Cardiac muscle cell (in vitro differentiated cells and primary cell): Measurements from ENCODE around the gene CCL15. TPM values are rescaled to one million over a fixed set of nuclear protein-coding genes. Genes with fewer than 3 reads are reported as not detected.

Source experiments
- DNase-seq, 2 donors: peaks; one replicate each; pipeline versions ENCODE4 v3.0.0 to v3.0.0-alpha.2; 2010 to 2017; ENCODE audit warnings: low read depth in 1 of 2, low spot score in 1 of 2
- H3K27ac ChIP-seq: fragments of 200-600 bp; sonication (generic); 2 replicates; pipeline ENCODE4 v1.5.1; 2016
- H3K27me3 ChIP-seq: fragments of 200-600 bp; sonication (generic); 2 replicates; pipeline ENCODE4 v1.6.0; 2016; ENCODE audit warnings: control low read depth
- H3K36me3 ChIP-seq: fragments of 200-600 bp; sonication (generic); 2 replicates; pipeline ENCODE4 v1.5.1; 2016; ENCODE audit warnings: control low read depth
- H3K4me1 ChIP-seq: fragments of 200-600 bp; sonication (generic); 2 replicates; pipeline ENCODE4 v1.8.1; 2017; ENCODE audit warnings: low read depth, mild to moderate bottlenecking, mixed run types
- H3K4me3 ChIP-seq: fragments of 200-600 bp; sonication (generic); 2 replicates; pipeline ENCODE4 v1.5.1; 2016; ENCODE audit warnings: mild to moderate bottlenecking
- H3K9me3 ChIP-seq: fragments of 200-600 bp; sonication (generic); 2 replicates; pipeline ENCODE4 v1.5.1; 2017; ENCODE audit warnings: low read depth, mild to moderate bottlenecking, control low read depth
- CTCF ChIP-seq: IDR thresholded peaks from 2 replicates; pipeline ENCODE4 v1.5.1; 2012; ENCODE audit warnings: low read depth, mild to moderate bottlenecking, low read length
- polyA plus RNA-seq: library from polyadenylated mRNA; unstranded; fragments of >200 nt; fragmentation: Nextera tagmentation; extraction: Ambion mirVana; gene quantifications from 2 replicates; pipeline ENCODE4 v1.2.1, GENCODE V29; 2016
- total RNA-seq: library from RNA; depleted of rRNA; stranded (reverse); fragments of >200 nt; gene quantifications from 2 replicates; pipeline ENCODE4 v1.2.3, GENCODE V29; 2016

CCL15 gene
- total and polyA plus RNA-seq, 2 experiments from 2014 or later: not detected

- no peaks in the 10 kb centered on the region for H3K9me3 ChIP-seq
- H3K4me1 ChIP-seq: no peaks in the 10 kb centered on the region
- H3K27ac ChIP-seq: no peak overlapping the region
- H3K36me3 ChIP-seq: no peaks in the 10 kb centered on the region
- H3K4me3 ChIP-seq: no peak overlapping the region
- no peaks in the 10 kb centered on the region for H3K27me3 ChIP-seq
- no peak for TF ChIP-seq CTCF
- DNase-seq: no peak
Measured at GRCh38 chr17:36030956-36031355, 29.6 kb upstream of the CCL15 start.

GRCh38 chr17:36027761-36028160, 26.4 kb upstream of the CCL15 start:
- H3K27me3 ChIP-seq: no peaks in the 10 kb centered on the region
- H3K4me1 ChIP-seq: no peaks in the 10 kb centered on the region
- H3K36me3 ChIP-seq: no peaks in the 10 kb centered on the region
- no peaks in the 10 kb centered on the region for H3K9me3 ChIP-seq
- H3K4me3 ChIP-seq: no peak overlapping the region
- no peak overlapping the region for H3K27ac ChIP-seq
- TF ChIP-seq CTCF: no peak
- DNase-seq: no peak

GRCh38 chr17:36024106-36024869, 22.9 kb upstream of the CCL15 start:
- Histone ChIP-seq H3K4me3 (no peak overlapping the region), H3K27ac (no peak overlapping the region), H3K9me3 (no peaks in the 10 kb centered on the region), H3K36me3 (no peaks in the 10 kb centered on the region), H3K27me3 (no peaks in the 10 kb centered on the region), H3K4me1 (no peaks in the 10 kb centered on the region)
- no peak for TF ChIP-seq CTCF
- no peak for DNase-seq

- DNase-seq: no peak
- Histone ChIP-seq H3K27me3 (no peaks in the 10 kb centered on the region), H3K27ac (no peak overlapping the region), H3K4me3 (no peak overlapping the region), H3K36me3 (no peaks in the 10 kb centered on the region), H3K9me3 (no peaks in the 10 kb centered on the region), H3K4me1 (no peaks in the 10 kb centered on the region)
- no peak for TF ChIP-seq CTCF
Measured at GRCh38 chr17:36019423-36019822, 18.1 kb upstream of the CCL15 start.

- H3K27ac ChIP-seq: no peak within 1 kb of the TSS
- no peaks in the 10 kb centered on the region for H3K4me1 ChIP-seq
- no peak for DNase-seq
- H3K9me3 ChIP-seq: no peaks in the 10 kb centered on the region
- H3K27me3 ChIP-seq: no peaks in the 10 kb centered on the region
- TF ChIP-seq CTCF: no peak
- no peaks in the 10 kb centered on the region for H3K36me3 ChIP-seq
- no peak within 1 kb of the TSS for H3K4me3 ChIP-seq
Measured at GRCh38 chr17:36017799-36018198, 16.4 kb upstream of the CCL15 start, which contains the start of gene CCL23. CCL23 (minus strand) TSS chr17:36017972; CDS start chr17:36017897, 75 bp downstream.
